NT2/D1 (cell line): ENCODE measurements around the gene FEZ2.

Experiments used
- SUZ12 ChIP-seq: IDR thresholded peaks from 2 replicates; pipeline ENCODE4 v1.6.1; 2011; ENCODE audit not compliant: insufficient read length, insufficient read depth; ENCODE audit errors: extremely low read depth
- YY1 ChIP-seq: IDR thresholded peaks from 2 replicates; pipeline ENCODE4 v1.6.1; 2011; ENCODE audit not compliant: insufficient read length, insufficient read depth
- ZNF274 ChIP-seq: IDR thresholded peaks from 2 replicates; pipeline ENCODE4 v1.6.1; 2011; ENCODE audit warnings: mild to moderate bottlenecking, low read depth, low read length

GRCh38 chr2:36511858-36512603, 85.9 kb downstream of the FEZ2 start:
- TF ChIP-seq YY1 (no peak), ZNF274 (no peak), SUZ12 (no peak)
